SK-N-MC (cell line): Measurements from ENCODE around the gene TELO2.

Source experiments
- EZH2 ChIP-seq: fragments of 200-600 bp; sonication (generic); IDR thresholded peaks from one replicate; pipeline ENCODE4 v1.6.1; 2017; ENCODE audit warnings: antibody characterized with exemption
- FOXP2 ChIP-seq: optimal IDR thresholded peaks from 2 replicates; pipeline ENCODE3; 2011; ENCODE audit warnings: mild to moderate bottlenecking, moderate library complexity; ENCODE audit not compliant: insufficient read depth; ENCODE audit errors: extremely low read length, control extremely low read depth
- POLR2AphosphoS5 ChIP-seq: IDR thresholded peaks from 2 replicates; pipeline ENCODE4 v1.6.1; 2012; ENCODE audit warnings: mild to moderate bottlenecking, low read depth, low read length, borderline replicate concordance

GRCh38 chr16:1443403-1443973 is 49.7 kb upstream of the TELO2 start:
- TF ChIP-seq EZH2 = no peak
- no peak for TF ChIP-seq POLR2AphosphoS5
- no peak for TF ChIP-seq FOXP2
